ENCODE measurements around the gene LSM14A.

The LSM14A gene

GRCh38 chr19:34209726-34210125, 37.4 kb downstream of the LSM14A start:
- Histone ChIP-seq H3K4me1 (ENCODE audit: insufficient read depth, low read length, poor library complexity, severe bottlenecking) (no peaks in the 10 kb centered on the region), H3K27me3 (ENCODE audit: insufficient read depth, low read length, poor library complexity, severe bottlenecking) (no peaks in the 10 kb centered on the region), H3K4me3 (ENCODE audit: low read length, poor library complexity, severe bottlenecking) (no peak overlapping the region), H3K4me2 (ENCODE audit: low read depth, low read length, poor library complexity, severe bottlenecking) (no peak overlapping the region), H3K36me3 (ENCODE audit: insufficient read depth, low read length) (peaks cover 68% of the 10 kb centered on the region; the same call in 1 of the 2 replicates), H2AFZ (ENCODE audit: low read length) (no peak overlapping the region), H3K9ac (ENCODE audit: low read depth, low read length, poor library complexity, severe bottlenecking) (no peak overlapping the region), H3K79me2 (ENCODE audit: insufficient read depth, low read length) (no peaks in the 10 kb centered on the region), H3K9me3 (ENCODE audit: insufficient read depth, low read depth, low read length) (no peaks in the 10 kb centered on the region), H3F3A (ENCODE audit: low read depth) (no peaks in the 10 kb centered on the region), H4K20me1 (ENCODE audit: insufficient read depth, low read length, poor library complexity, severe bottlenecking) (peaks cover 8% of the 10 kb centered on the region), H3K9me2 (replicated peaks; ENCODE audit: low read depth, low read length) (no peaks in the 10 kb centered on the region)
- no peak for TF ChIP-seq EZH2phosphoT487 (IDR thresholded peaks at IDR 0.05; ENCODE audit: borderline replicate concordance)
- TF ChIP-seq, protein P1, sequence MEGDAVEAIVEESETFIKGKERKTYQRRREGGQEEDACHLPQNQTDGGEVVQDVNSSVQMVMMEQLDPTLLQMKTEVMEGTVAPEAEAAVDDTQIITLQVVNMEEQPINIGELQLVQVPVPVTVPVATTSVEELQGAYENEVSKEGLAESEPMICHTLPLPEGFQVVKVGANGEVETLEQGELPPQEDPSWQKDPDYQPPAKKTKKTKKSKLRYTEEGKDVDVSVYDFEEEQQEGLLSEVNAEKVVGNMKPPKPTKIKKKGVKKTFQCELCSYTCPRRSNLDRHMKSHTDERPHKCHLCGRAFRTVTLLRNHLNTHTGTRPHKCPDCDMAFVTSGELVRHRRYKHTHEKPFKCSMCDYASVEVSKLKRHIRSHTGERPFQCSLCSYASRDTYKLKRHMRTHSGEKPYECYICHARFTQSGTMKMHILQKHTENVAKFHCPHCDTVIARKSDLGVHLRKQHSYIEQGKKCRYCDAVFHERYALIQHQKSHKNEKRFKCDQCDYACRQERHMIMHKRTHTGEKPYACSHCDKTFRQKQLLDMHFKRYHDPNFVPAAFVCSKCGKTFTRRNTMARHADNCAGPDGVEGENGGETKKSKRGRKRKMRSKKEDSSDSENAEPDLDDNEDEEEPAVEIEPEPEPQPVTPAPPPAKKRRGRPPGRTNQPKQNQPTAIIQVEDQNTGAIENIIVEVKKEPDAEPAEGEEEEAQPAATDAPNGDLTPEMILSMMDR (conservative IDR thresholded peaks at IDR 0.05; ENCODE audit: low read length), result no peak

- Histone ChIP-seq H2AFZ (ENCODE audit: low read length) (no peak overlapping the region), H3K9me3 (ENCODE audit: insufficient read depth, low read depth, low read length) (no peaks in the 10 kb centered on the region), H3K79me2 (ENCODE audit: insufficient read depth, low read length) (no peaks in the 10 kb centered on the region), H3F3A (ENCODE audit: low read depth) (0 out of 2 replicates have a peak, but pooled peaks cover 5% of the 10 kb centered on the region), H3K9me2 (replicated peaks; ENCODE audit: low read depth, low read length) (no peaks in the 10 kb centered on the region), H3K4me3 (ENCODE audit: low read length, poor library complexity, severe bottlenecking) (no peak overlapping the region), H3K36me3 (ENCODE audit: insufficient read depth, low read length) (peaks cover 70% of the 10 kb centered on the region; the same call in 1 of the 2 replicates), H3K4me2 (ENCODE audit: low read depth, low read length, poor library complexity, severe bottlenecking) (no peak overlapping the region), H3K27me3 (ENCODE audit: insufficient read depth, low read length, poor library complexity, severe bottlenecking) (no peaks in the 10 kb centered on the region), H3K4me1 (ENCODE audit: insufficient read depth, low read length, poor library complexity, severe bottlenecking) (peaks cover 6% of the 10 kb centered on the region), H3K9ac (ENCODE audit: low read depth, low read length, poor library complexity, severe bottlenecking) (no peak overlapping the region), H4K20me1 (ENCODE audit: insufficient read depth, low read length, poor library complexity, severe bottlenecking) (peaks cover 23% of the 10 kb centered on the region)
- TF ChIP-seq EZH2phosphoT487 (IDR thresholded peaks at IDR 0.05; ENCODE audit: borderline replicate concordance), result no peak
- TF ChIP-seq, protein P1 (conservative IDR thresholded peaks at IDR 0.05; ENCODE audit: low read length), result no peak
Measured at GRCh38 chr19:34213283-34213682, 41.0 kb downstream of the LSM14A start.

GRCh38 chr19:34214040-34214439, 41.7 kb downstream of the LSM14A start:
- Histone ChIP-seq H3K79me2 (ENCODE audit: insufficient read depth, low read length) (no peaks in the 10 kb centered on the region), H3K4me1 (ENCODE audit: insufficient read depth, low read length, poor library complexity, severe bottlenecking) (peaks cover 12% of the 10 kb centered on the region), H3K9me3 (ENCODE audit: insufficient read depth, low read depth, low read length) (no peaks in the 10 kb centered on the region), H2AFZ (ENCODE audit: low read length) (no peak overlapping the region), H3K27me3 (ENCODE audit: insufficient read depth, low read length, poor library complexity, severe bottlenecking) (no peaks in the 10 kb centered on the region), H3K4me3 (ENCODE audit: low read length, poor library complexity, severe bottlenecking) (no peak overlapping the region), H4K20me1 (ENCODE audit: insufficient read depth, low read length, poor library complexity, severe bottlenecking) (peaks cover 31% of the 10 kb centered on the region), H3F3A (ENCODE audit: low read depth) (peaks cover 10% of the 10 kb centered on the region; the same call in 1 of the 2 replicates), H3K9ac (ENCODE audit: low read depth, low read length, poor library complexity, severe bottlenecking) (no peak overlapping the region), H3K36me3 (ENCODE audit: insufficient read depth, low read length) (peaks cover 66% of the 10 kb centered on the region; the same call in 1 of the 2 replicates), H3K9me2 (replicated peaks; ENCODE audit: low read depth, low read length) (no peaks in the 10 kb centered on the region), H3K4me2 (ENCODE audit: low read depth, low read length, poor library complexity, severe bottlenecking) (no peak overlapping the region)
- no peak for TF ChIP-seq EZH2phosphoT487 (IDR thresholded peaks at IDR 0.05; ENCODE audit: borderline replicate concordance)
- TF ChIP-seq, protein P1 (conservative IDR thresholded peaks at IDR 0.05; ENCODE audit: low read length), result no peak
